Natural killer cell (primary cell): ENCODE data around the gene TAAR6. TPM values are rescaled to one million over a fixed set of nuclear protein-coding genes. Genes with fewer than 3 reads are reported as not detected.
A peak's percentile ranks its signal among the peaks of the same experiment; 100 is the strongest.

ENCODE experiments used
- ATAC-seq, 3 donors: fragments of 150-1000 bp in 2 of 3; fragments of 200-7000 bp in 1 of 3; cut with Tn5 transposase; 1 replicate in 1 of 3; 2 replicates in 2 of 3; pipeline ENCODE4 v1.10.0; 2021; ENCODE audit warnings: mild to moderate bottlenecking in 2 of 3, moderate library complexity in 2 of 3
- DNase-seq, 2 donors: peaks; one replicate each; pipeline versions ENCODE4 v3.0.0 to v3.0.0-alpha.2; 2013 to 2021; ENCODE audit warnings: mixed read lengths in 1 of 2
- H3K27ac ChIP-seq: one replicate; pipeline ENCODE4 v1.5.1; 2013; ENCODE audit warnings: mild to moderate bottlenecking, low read length
- H3K27me3 ChIP-seq: one replicate; pipeline ENCODE4 v1.6.1; 2013; ENCODE audit warnings: low read length; ENCODE audit not compliant: control insufficient read depth, insufficient read depth
- H3K36me3 ChIP-seq: one replicate; pipeline ENCODE4 v1.6.1; 2013; ENCODE audit warnings: low read length; ENCODE audit not compliant: control insufficient read depth, insufficient read depth
- H3K4me1 ChIP-seq: one replicate; pipeline ENCODE4 v1.6.1; 2013; ENCODE audit warnings: low read length; ENCODE audit not compliant: control insufficient read depth, insufficient read depth
- H3K4me3 ChIP-seq: one replicate; pipeline ENCODE4 v1.5.1; 2013; ENCODE audit warnings: low read length
- H3K9me3 ChIP-seq: one replicate; pipeline ENCODE4 v1.6.1; 2013; ENCODE audit warnings: low read length; ENCODE audit not compliant: control insufficient read depth, insufficient read depth
- H3K27ac Mint-ChIP-seq, 2 donors: one replicate each; pipeline ENCODE4 v1.8.0; 2022; ENCODE audit warnings: mild to moderate bottlenecking in 2 of 2, mixed read lengths in 2 of 2, moderate library complexity in 1 of 2
- H3K27me3 Mint-ChIP-seq, 2 donors: one replicate each; pipeline ENCODE4 v1.8.0; 2022; ENCODE audit warnings: low read depth in 2 of 2, mixed read lengths in 2 of 2
- H3K36me3 Mint-ChIP-seq: one replicate; pipeline ENCODE4 v1.8.0; 2022; ENCODE audit warnings: mixed read lengths
- H3K4me1 Mint-ChIP-seq, 2 donors: one replicate each; pipeline ENCODE4 v1.8.0; 2022; ENCODE audit warnings: mixed read lengths in 2 of 2
- H3K4me3 Mint-ChIP-seq: one replicate; pipeline ENCODE4 v1.8.0; 2022; ENCODE audit warnings: mild to moderate bottlenecking, moderate library complexity, mixed read lengths
- H3K9me3 Mint-ChIP-seq, 2 donors: one replicate each; pipeline ENCODE4 v1.8.0; 2022; ENCODE audit warnings: mixed read lengths in 2 of 2
- WGBS: methylation state at CpG from one replicate; pipeline ENCODE4 v1.1.7; 2013; ENCODE audit warnings: missing lambda C conversion rate; ENCODE audit not compliant: insufficient coverage; 5-methylcytosine and 5-hydroxymethylcytosine counted together
- intact Hi-C: fragments of 100-400 bp; cut with micrococcal nuclease; formaldehyde crosslinking; loops from one replicate; pipeline ENCODE4 v1.14.2; 2022
- total RNA-seq, 4 donors: library from RNA; stranded (reverse); fragments of 120-200 nt in 1 of 4; gene quantifications; one replicate each; pipeline versions ENCODE4 v1.2.3 to v1.2.4, GENCODE V29; 2013 to 2022
- TF ChIP-seq, protein P1 (sequence below): fragments of 200-600 bp; IDR thresholded peaks from one replicate; pipeline ENCODE4 v1.8.0; 2022; ENCODE audit warnings: antibody characterized with exemption

Gene TAAR6
- total RNA-seq, 3 donors from 2014 or later (not counting 1 experiment from before 2014, with no cell fraction given), result not detected

DNA sequence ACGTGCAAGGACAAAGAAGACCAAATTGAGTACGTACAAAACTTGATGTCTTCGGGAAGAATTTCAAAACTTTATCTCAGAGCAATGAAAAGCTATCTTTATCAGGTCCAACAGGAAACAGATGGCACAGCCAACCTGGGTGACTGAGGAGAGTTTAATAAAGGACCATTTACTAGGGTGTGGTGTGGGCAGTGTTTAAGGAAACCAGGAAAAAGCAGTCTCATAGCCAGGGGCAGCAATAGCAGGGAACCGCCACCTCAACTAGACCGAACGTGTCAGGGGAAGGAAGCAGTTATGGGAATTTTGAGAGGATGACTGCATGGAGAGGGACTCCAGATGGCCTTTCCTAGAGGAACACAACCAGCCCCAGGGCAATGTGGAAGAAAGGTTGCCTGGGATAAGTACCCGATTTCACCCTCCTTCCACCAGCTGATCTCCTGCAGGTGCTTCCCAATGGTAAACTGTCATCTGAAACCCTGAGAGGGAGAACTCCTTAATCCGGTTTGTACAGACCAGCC is 34.6 kb downstream of the TAAR6 start:
- Mint-ChIP-seq H3K4me1 (no peaks in the 10 kb centered on the region), H3K27me3 (peaks cover 8 to 18% of the 10 kb centered on the region in 2 donors), H3K27ac (no peak overlapping the region), H3K4me3 (no peak overlapping the region), H3K36me3 (no peaks in the 10 kb centered on the region), H3K9me3 (no peaks in the 10 kb centered on the region)
- no peaks in the 10 kb centered on the region for H3K27me3 ChIP-seq
- TF ChIP-seq, protein P1, sequence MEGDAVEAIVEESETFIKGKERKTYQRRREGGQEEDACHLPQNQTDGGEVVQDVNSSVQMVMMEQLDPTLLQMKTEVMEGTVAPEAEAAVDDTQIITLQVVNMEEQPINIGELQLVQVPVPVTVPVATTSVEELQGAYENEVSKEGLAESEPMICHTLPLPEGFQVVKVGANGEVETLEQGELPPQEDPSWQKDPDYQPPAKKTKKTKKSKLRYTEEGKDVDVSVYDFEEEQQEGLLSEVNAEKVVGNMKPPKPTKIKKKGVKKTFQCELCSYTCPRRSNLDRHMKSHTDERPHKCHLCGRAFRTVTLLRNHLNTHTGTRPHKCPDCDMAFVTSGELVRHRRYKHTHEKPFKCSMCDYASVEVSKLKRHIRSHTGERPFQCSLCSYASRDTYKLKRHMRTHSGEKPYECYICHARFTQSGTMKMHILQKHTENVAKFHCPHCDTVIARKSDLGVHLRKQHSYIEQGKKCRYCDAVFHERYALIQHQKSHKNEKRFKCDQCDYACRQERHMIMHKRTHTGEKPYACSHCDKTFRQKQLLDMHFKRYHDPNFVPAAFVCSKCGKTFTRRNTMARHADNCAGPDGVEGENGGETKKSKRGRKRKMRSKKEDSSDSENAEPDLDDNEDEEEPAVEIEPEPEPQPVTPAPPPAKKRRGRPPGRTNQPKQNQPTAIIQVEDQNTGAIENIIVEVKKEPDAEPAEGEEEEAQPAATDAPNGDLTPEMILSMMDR, result no peak
- H3K4me3 ChIP-seq, result no peak overlapping the region
- WGBS, result 89% methylated on average over 8 of the region's 8 CpGs
- intact Hi-C loops, result no loop called here
- H3K36me3 ChIP-seq, result no peaks in the 10 kb centered on the region
- H3K27ac ChIP-seq, result no peak overlapping the region
- no peak for DNase-seq
- ATAC-seq, result no peak
- H3K4me1 ChIP-seq, result no peaks in the 10 kb centered on the region
- H3K9me3 ChIP-seq, result no peaks in the 10 kb centered on the region

DNA sequence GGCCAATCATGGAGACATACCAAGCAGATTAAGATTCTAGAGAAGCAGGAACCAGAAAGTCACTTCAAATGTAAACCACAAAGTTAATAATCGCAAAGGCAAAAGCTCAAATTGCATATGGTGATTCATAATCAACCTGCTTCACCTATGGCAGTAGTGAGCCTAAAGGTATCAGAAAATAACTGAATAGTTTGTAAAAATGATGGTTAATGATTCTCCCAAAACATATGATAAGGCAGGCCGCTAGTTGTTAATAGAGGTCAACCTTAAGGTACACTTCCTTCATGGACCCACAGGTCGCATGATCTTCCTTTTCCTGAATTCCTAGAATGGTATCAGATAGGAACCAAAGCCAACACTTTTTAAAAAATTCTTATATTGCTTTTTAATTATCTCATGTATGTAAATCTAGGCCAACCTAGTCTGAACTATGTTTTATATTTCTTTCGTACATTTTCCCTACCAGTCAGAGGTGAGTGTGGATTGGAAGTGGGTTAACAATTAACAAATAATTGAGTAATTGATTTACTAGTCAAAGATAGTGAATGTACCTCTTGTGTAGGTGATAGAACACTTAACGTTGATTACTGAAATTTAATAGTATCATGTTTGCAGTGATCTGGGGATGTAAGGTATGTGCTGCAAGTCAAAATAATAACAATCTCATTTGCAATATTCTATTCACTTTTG is 37.6 kb downstream of the TAAR6 start:
- WGBS, result 97% methylated on average over 3 of the region's 5 CpGs
- peaks cover 3 to 10% of the 10 kb centered on the region in 2 donors for H3K27me3 Mint-ChIP-seq
- no peaks in the 10 kb centered on the region for H3K9me3 Mint-ChIP-seq
- ATAC-seq (no peak), DNase-seq (no peak)
- intact Hi-C loops, result no loop called here
- no peak overlapping the region for H3K27ac ChIP-seq
- H3K4me3 ChIP-seq, result no peak overlapping the region
- H3K4me1 ChIP-seq, result no peaks in the 10 kb centered on the region
- no peaks in the 10 kb centered on the region for H3K36me3 Mint-ChIP-seq
- no peak overlapping the region for H3K27ac Mint-ChIP-seq
- no peak overlapping the region for H3K4me3 Mint-ChIP-seq
- H3K27me3 ChIP-seq, result no peaks in the 10 kb centered on the region
- TF ChIP-seq, protein P1, result no peak
- no peaks in the 10 kb centered on the region for H3K36me3 ChIP-seq
- H3K9me3 ChIP-seq, result no peaks in the 10 kb centered on the region
- H3K4me1 Mint-ChIP-seq, result peaks cover 13 to 17% of the 10 kb centered on the region in 2 donors

DNA sequence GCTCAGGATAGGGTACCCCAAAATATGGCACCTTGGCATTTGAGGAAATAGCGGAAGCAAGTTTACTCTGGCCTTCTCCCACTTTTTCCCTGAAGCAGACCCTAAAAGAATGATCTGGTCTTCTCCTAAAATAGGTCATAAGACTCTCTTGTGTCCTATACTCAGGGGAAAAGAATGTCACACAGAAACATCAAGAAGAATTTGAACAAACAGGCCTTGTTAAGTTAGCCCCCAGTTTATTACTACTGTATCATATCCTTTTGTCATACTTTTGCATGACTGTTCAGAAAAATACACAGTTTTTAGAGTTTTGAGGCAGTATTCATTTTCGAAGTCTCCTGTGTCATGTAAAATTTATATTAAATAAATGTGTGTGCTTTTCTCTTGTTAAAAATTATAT is 41.5 kb downstream of the TAAR6 start:
- H3K27ac ChIP-seq, result peak overlapping the region; percentile 80

More for the DNA sequence above, 41.5 kb downstream of the TAAR6 start:
- ATAC-seq (no peak), DNase-seq (no peak)
- Mint-ChIP-seq H3K4me3 (no peak overlapping the region), H3K9me3 (no peaks in the 10 kb centered on the region), H3K27me3 (no peaks in the 10 kb centered on the region), H3K4me1 (peaks cover 23 to 37% of the 10 kb centered on the region in 2 donors), H3K36me3 (no peaks in the 10 kb centered on the region), H3K27ac (peak overlapping the region; percentile 76 to 92)
- H3K36me3 ChIP-seq, result no peaks in the 10 kb centered on the region
- intact Hi-C loops, result loop anchor here (5.0 kb wide), 1 partner anchor 201 kb away; the partner anchor contains the start of gene RPS12
- TF ChIP-seq, protein P1, result no peak
- H3K9me3 ChIP-seq, result no peaks in the 10 kb centered on the region
- H3K27me3 ChIP-seq, result no peaks in the 10 kb centered on the region
- H3K4me3 ChIP-seq, result no peak overlapping the region
- 100% methylated on average over 1 of the region's 2 CpGs for WGBS
- H3K4me1 ChIP-seq, result no peaks in the 10 kb centered on the region
